Measurements from ENCODE around the gene TNFSF18.

The TNFSF18 gene

DNA sequence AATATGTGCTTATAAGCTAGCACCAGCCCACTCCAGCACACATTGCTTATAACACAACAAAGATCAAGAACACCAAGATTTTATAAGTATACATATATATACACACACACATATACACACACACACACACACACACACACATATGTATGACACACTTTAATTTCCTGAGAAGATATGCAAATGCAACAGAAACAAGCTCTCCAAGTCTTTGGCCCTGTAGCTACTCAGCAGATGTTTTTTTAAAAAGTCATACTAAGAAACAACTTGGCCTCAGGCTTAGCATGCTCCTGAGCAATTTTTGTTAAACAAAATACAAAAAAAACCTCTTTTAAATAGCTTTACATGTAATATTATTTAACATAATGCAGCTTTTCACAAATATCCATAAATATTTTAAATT is 11.1 kb downstream of the TNFSF18 start:
- TF ChIP-seq SIN3A (IDR thresholded peaks at IDR 0.05; ENCODE audit: borderline replicate concordance, insufficient read depth, low read length) (no peak), FOXP2 (optimal IDR thresholded peaks at IDR 0.05; ENCODE audit: borderline replicate concordance, extremely low read depth, extremely low read length, insufficient read depth) (no peak), TAF1 (IDR thresholded peaks at IDR 0.05; ENCODE audit: borderline replicate concordance, insufficient read depth, low read length) (no peak), POLR2AphosphoS5 (IDR thresholded peaks at IDR 0.05; ENCODE audit: low read depth, low read length) (no peak)
- TF ChIP-seq, protein P1, sequence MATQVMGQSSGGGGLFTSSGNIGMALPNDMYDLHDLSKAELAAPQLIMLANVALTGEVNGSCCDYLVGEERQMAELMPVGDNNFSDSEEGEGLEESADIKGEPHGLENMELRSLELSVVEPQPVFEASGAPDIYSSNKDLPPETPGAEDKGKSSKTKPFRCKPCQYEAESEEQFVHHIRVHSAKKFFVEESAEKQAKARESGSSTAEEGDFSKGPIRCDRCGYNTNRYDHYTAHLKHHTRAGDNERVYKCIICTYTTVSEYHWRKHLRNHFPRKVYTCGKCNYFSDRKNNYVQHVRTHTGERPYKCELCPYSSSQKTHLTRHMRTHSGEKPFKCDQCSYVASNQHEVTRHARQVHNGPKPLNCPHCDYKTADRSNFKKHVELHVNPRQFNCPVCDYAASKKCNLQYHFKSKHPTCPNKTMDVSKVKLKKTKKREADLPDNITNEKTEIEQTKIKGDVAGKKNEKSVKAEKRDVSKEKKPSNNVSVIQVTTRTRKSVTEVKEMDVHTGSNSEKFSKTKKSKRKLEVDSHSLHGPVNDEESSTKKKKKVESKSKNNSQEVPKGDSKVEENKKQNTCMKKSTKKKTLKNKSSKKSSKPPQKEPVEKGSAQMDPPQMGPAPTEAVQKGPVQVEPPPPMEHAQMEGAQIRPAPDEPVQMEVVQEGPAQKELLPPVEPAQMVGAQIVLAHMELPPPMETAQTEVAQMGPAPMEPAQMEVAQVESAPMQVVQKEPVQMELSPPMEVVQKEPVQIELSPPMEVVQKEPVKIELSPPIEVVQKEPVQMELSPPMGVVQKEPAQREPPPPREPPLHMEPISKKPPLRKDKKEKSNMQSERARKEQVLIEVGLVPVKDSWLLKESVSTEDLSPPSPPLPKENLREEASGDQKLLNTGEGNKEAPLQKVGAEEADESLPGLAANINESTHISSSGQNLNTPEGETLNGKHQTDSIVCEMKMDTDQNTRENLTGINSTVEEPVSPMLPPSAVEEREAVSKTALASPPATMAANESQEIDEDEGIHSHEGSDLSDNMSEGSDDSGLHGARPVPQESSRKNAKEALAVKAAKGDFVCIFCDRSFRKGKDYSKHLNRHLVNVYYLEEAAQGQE (IDR thresholded peaks at IDR 0.05; ENCODE audit: insufficient read depth in 1 of 2, low read depth in 2 of 2, low read length in 2 of 2) = no peak

DNA sequence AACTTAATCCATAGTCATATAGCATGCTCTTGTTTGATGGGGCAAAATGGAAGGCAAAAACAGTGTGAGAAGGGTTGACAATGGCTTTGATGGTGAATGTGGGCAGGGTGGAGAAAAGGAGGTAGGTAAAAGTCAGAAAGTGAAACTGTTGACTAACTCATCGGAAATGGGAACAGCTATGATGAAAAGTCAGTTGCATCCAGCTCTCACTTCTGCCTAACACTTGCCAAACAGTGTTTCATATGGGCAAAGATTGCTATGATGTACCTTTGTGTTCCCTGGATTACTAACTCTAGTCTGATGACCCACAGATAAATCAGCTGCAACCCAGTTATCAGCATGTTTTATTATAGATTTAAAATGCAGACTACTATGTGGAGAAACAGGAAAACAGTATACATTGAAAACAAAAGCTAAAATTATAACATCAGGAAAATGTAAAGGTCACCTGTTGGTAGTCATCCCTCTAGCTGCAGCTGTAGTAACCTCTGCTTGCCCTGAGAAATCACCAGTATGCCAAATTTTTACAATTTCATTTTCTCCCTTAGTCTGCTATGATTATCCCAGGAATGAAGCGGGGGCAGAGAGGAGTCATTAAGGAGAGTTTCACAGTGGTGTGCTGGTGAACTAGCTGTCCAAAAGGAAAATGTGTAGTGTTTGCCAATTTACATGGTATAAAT is 11.7 kb downstream of the TNFSF18 start:
- TF ChIP-seq, protein P1 (IDR thresholded peaks at IDR 0.05; ENCODE audit: insufficient read depth in 1 of 2, low read depth in 2 of 2, low read length in 2 of 2) = no peak
- TF ChIP-seq SIN3A (IDR thresholded peaks at IDR 0.05; ENCODE audit: borderline replicate concordance, insufficient read depth, low read length) (no peak), TAF1 (IDR thresholded peaks at IDR 0.05; ENCODE audit: borderline replicate concordance, insufficient read depth, low read length) (no peak), FOXP2 (optimal IDR thresholded peaks at IDR 0.05; ENCODE audit: borderline replicate concordance, extremely low read depth, extremely low read length, insufficient read depth) (no peak), POLR2AphosphoS5 (IDR thresholded peaks at IDR 0.05; ENCODE audit: low read depth, low read length) (no peak)

DNA sequence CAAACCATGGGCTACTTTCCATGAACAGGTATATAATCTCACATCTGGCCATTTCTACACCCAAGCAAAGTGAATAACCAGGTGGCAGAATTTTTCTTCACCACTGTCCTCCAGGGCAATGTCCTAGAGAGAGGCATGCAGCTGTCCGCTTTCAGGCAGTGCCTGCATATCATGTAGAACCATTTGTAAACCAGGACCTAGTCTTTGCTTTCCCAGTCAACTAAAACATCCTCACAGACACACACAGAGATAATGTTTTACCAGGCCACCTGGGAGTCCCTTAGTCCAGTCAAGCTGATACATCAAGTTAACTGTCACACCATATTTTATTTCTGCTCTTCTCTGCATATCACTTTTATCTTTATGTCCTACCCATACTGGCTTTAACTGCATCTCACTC is 26.2 kb downstream of the TNFSF18 start:
- TF ChIP-seq SIN3A (IDR thresholded peaks at IDR 0.05; ENCODE audit: borderline replicate concordance, insufficient read depth, low read length) (no peak), FOXP2 (optimal IDR thresholded peaks at IDR 0.05; ENCODE audit: borderline replicate concordance, extremely low read depth, extremely low read length, insufficient read depth) (no peak), TAF1 (IDR thresholded peaks at IDR 0.05; ENCODE audit: borderline replicate concordance, insufficient read depth, low read length) (no peak), POLR2AphosphoS5 (IDR thresholded peaks at IDR 0.05; ENCODE audit: low read depth, low read length) (no peak)
- TF ChIP-seq, protein P1 (IDR thresholded peaks at IDR 0.05; ENCODE audit: insufficient read depth in 1 of 2, low read depth in 2 of 2, low read length in 2 of 2) = no peak

DNA sequence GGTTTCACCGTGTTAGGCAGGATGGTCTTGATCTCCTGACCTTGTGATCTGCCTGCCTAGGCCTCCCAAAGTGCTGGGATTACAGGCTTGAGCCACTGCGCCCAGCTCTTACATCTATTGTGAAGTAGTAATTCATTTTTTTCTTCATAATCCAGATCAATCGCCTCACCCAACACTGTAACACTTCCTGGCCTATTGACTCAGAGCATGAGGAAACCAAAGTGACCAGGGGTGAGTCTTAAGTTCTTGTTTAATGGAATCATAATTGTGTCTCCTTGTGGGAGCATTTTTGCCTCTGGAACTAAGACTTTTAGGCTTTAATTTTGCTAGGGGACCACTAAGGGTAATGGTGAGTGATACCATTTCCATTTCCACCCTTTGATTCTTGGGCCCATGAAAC is 27.4 kb downstream of the TNFSF18 start:
- TF ChIP-seq, protein P1 (IDR thresholded peaks at IDR 0.05; ENCODE audit: insufficient read depth in 1 of 2, low read depth in 2 of 2, low read length in 2 of 2) = no peak
- TF ChIP-seq TAF1 (IDR thresholded peaks at IDR 0.05; ENCODE audit: borderline replicate concordance, insufficient read depth, low read length) (no peak), POLR2AphosphoS5 (IDR thresholded peaks at IDR 0.05; ENCODE audit: low read depth, low read length) (no peak), SIN3A (IDR thresholded peaks at IDR 0.05; ENCODE audit: borderline replicate concordance, insufficient read depth, low read length) (no peak), FOXP2 (optimal IDR thresholded peaks at IDR 0.05; ENCODE audit: borderline replicate concordance, extremely low read depth, extremely low read length, insufficient read depth) (no peak)
